Epidermal melanocyte (primary cell): ENCODE results near the gene VIPR2.
"Not testable (repeated sequence)": the region's sequence is repeated elsewhere in the genome, so short reads cannot be mapped to it uniquely, and the experiment has no call there.

Experiments used
- DNase-seq: peaks from one replicate; pipeline ENCODE4 v3.0.0; 2011; ENCODE audit warnings: low spot score; ENCODE audit not compliant: insufficient read length

VIPR2 gene

DNA sequence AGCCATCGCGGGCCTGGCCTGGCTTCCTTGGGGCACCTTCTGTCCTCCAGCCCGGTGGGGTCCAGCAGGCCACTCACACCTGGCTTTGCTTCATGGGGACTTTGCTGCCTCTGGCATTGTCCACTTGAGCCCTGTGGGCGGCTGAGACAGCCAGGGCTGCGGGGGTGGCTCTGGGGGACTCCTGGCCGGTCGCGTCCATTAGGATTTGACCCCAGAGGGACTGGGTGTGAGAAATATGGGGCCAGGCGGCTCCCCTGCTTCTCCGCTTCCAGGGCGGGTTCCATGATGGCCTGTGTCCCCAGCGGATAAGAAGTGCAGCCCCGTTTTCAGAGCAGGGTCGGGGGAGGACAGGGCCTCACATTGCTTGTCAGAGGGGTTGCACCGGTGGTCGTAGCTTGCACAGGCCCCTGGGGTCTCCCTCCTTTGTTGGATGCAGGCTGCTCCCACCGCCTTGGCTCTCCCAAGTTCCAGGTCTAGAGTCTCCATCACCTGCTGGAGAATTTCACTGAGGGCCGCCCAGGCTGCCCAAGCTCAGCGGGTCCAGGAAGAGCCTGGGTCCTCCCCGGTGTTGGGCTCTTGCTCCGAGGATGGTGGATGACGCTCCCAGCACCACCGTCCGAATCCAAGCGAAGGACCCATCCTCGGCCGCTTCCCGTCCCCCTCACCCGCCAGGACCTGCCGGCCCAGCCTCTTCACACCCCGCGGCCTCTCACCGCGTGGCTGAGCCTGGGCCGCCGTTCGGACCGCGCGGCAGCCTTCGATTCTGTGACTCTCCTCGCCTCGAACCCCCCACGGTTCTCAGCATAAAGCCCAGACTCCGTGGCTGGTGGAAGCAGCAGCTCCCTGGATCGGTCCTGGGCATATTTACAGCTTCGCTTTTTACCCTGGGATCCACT is 148.2 kb downstream of the VIPR2 start:
- no peak for DNase-seq

DNA sequence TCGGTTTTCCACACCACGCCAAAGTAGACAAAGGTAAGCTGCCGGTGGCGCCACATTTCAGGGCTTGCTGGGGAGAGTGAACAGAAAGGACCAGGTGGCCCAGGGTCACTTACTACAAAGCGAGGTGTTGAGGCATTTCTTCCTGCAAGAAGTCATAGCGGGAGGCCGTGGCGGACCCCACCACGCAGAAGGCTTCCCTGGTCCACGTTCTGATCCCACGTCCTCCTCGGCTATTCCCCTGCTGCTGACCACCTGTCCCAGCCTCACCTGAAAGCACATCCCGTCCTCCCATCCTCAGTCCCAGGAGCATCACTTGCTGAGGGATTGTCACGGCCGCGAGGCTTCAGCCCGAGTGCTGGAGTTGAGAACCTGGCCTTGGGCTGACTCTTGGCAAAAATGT is 149.2 kb downstream of the VIPR2 start:
- no peak for DNase-seq

DNA sequence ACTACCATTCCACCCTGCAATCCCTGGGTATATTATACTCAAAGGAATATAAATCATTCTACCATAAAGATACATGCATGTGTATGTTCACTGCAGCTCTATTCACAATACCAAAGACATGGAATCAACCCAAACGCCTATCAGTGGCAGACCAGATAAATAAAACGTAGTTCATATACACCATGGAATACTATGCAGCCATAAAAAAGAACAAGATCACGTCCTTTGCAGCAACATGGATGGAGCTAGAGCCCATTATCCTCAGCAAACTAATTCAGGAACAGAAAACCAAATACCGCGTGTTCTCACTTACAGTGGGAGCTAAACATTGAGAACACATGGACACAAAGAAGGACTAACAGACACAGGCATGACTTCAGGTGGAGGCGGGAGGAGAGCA is 150.0 kb downstream of the VIPR2 start:
- DNase-seq = no peak

DNA sequence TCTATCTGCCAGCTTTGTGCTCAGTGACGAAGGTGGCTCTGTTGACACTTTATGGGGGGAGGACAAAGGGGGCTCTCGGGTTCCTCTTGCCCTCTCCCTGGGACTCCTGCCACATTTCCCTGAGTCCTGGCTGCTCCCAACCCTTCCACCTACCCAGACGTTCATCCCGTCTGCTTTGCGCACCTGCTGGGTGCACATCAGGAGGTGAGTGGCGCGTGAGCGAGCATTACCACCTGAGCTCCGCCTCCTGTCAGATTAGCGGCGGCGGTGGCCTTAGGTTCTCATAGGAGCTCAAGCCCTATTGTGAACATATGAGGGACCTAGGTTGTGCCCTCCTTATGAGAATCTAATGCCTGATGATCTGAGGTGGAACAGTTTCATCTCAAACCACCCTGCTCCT is 151.1 kb downstream of the VIPR2 start:
- no peak for DNase-seq

GRCh38 chr7:158992759-158993158 is 151.9 kb downstream of the VIPR2 start:
- no peak for DNase-seq

- no peak for DNase-seq
Observed at GRCh38 chr7:158991824-158992621, 152.6 kb downstream of the VIPR2 start.

DNA sequence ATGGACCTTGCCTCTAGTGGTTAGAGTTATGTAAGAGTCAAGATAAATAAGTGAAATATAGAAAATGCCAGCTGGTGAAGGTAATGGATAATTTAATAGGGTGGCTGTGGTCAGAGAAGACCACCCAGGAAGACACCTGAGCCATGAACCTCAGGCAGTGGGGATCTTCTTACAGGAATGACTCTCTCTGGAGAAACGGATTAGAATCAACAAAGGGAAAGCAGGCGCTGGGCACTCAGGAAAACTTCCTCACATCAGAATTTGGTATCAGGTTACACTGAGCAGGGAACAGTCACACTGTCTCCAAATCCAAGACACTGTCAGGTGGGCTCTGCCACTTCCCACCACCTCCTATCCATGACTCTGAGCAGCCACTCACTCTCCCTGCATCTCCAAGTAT is 155.7 kb downstream of the VIPR2 start:
- no peak for DNase-seq

DNA sequence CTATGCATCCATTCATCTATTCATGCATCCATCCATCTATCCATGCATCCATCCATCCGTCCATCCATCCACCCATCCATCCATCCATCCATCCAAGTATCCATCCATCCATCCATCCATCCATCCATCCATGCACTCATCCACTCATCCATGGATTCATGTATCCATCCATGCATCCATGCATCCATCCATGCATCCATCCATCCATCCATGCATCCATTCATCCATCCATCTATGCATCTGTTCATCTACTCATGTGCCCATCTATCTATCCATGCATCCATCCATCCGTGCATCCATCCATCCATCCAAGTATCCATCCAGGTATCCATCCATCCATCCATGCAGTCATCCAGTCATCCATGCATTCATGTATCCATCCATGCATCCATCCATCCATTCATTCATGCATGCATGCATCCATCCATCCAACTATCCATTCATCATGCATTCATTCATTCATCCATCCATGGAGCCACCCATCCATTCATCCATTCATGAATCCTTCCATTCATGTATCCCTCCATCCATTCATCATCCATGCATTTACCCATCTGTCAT is 156.3 kb downstream of the VIPR2 start:
- DNase-seq = no peak

DNA sequence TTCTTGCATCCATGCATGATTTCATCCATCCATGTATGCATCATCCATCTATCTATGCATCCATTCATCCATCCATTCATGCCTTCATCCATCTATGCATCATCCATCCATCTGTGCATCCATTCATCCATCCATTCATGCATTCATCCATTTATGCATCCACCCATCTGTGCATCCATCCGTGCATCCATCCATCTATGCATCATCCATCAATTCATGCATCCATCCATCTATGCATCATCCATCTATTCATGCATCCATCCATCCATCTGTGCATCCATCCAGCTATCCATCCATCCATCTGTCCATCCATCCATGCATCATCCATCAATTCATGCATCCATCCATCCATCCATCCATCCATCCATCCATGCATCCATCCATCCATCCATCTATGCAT is 157.0 kb downstream of the VIPR2 start:
- DNase-seq = no peak

DNA sequence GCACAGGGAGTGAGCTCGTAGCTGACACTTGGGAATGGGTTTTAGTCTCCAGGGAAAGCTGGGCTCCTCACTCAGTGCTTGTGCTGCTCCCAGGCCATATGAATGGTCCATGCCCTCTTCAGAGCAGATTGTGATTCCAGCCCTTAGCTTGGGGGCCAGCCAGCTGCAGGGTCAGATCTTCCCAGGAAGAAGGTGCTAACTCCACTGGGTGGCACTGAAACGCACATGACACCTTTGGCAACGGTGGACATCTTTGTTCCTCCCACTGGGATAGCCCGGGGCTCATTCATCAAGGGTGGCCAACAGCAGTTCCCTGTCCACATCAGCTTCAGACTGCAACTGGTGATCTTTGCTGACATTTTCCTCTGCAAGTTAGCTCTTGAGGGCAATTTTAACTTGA is 159.1 kb downstream of the VIPR2 start:
- no peak for DNase-seq

DNA sequence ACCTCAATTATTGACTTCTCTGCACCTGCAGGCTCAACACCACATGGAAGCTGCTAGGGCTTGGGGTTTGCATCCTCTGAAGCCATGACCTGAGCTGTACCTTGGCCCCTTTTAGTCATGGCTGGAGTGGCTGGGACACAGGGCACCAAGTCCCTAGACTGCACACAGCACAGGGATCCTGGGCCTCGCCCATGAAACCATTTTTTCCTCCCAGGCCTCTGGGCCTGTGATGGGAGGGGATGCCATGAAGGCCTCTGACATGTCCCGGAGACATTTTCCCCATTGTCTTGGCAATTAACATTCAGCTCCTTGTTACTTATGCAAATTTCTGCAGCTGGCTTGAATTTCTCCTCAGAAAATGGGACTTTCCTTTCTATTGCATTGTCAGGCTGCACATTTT is 160.7 kb downstream of the VIPR2 start:
- not testable (repeated sequence) for DNase-seq

GRCh38 chr7:158982080-158982479 is 162.6 kb downstream of the VIPR2 start:
- not testable (repeated sequence) for DNase-seq

DNA sequence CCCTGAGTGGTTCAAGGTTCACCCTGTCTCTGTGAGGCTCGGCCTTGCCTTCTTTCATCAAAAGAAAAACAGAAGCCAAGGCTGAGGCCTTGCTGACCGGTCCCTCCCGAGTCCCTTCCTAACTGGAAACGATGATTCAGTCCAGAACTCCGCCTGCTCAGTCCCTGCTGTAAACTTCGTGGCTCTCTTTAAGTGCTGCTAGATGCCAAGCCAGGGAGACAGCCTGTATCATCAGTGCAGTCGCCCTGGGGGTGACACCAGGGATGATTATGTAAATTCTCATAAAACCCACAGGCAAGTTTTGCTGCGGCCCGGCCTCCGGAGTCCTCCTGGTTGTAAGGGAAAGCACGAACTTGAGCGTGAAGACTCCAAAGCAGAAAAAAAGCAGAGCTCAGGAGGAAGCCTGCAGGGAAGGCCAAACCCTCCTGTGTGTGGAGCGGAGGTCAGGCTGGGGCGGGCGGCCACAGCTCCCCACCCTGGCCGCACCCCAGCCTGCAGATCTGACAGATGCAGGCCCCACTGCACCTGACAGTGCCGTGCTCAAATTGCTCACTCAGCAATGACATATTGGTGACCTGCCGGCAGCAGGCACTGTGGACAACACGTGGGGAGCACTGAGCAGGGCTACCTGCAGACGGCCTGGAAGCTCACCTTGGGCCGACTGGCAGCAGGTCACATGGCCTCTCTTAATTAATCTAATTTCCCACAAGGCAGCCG is 164.9 kb downstream of the VIPR2 start:
- DNase-seq = no peak

- DNase-seq = no peak
Observed at GRCh38 chr7:158979023-158979529, 165.6 kb downstream of the VIPR2 start.
